ENCODE results near the gene KATNIP. TPM values are rescaled to one million over a fixed set of nuclear protein-coding genes. Genes with fewer than 3 reads are reported as not detected.

The KATNIP gene
- total and polyA plus RNA-seq, 9 of the 15 experiments (the other 6 are each of a cell fraction or from before 2014, with no cell fraction given): 1.7 to 13.2 (median 8.0) TPM

DNA sequence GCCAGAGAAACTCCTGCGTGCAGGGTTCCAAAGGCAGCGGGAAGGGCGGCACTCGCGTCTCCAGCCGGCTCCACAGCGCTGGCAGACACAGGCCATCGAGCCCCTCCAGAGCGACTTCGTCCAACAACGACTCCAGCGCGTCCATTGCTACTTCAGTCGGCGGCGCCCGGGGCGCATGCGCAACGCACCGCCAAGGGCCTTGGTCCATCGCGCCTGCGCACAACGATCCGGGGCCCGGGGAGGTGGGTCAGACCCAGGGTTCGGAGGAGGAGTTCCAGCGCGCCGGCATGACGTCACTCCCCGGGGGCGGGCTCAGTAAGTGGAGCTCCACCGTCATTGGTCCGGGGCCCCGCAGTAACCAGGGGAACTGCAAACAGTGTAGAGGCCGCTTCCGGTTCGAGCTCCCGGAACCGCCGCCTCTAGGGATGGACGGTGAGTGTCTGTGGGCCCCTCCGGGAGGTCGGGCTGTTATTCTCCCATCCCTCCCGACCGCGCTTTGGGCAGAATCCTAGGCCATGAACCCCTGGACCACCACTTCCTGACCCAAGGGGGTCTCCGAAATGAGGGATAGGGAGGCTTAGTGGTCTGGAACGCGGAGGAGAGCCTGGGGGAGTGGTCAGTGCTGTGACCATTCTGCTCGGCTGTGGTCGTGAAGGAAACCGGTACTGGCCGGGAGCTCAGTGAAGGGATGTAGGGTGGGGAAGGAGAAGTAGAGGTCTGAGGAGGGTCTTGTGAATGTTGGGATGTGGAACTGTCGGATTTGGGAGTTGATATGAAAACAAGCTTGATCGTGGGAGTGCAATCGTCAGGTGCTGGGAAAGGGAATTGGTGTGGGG lies at the start of gene KATNIP, which contains the start of gene GTF3C1 (continued):
- TF ChIP-seq, protein P1, sequence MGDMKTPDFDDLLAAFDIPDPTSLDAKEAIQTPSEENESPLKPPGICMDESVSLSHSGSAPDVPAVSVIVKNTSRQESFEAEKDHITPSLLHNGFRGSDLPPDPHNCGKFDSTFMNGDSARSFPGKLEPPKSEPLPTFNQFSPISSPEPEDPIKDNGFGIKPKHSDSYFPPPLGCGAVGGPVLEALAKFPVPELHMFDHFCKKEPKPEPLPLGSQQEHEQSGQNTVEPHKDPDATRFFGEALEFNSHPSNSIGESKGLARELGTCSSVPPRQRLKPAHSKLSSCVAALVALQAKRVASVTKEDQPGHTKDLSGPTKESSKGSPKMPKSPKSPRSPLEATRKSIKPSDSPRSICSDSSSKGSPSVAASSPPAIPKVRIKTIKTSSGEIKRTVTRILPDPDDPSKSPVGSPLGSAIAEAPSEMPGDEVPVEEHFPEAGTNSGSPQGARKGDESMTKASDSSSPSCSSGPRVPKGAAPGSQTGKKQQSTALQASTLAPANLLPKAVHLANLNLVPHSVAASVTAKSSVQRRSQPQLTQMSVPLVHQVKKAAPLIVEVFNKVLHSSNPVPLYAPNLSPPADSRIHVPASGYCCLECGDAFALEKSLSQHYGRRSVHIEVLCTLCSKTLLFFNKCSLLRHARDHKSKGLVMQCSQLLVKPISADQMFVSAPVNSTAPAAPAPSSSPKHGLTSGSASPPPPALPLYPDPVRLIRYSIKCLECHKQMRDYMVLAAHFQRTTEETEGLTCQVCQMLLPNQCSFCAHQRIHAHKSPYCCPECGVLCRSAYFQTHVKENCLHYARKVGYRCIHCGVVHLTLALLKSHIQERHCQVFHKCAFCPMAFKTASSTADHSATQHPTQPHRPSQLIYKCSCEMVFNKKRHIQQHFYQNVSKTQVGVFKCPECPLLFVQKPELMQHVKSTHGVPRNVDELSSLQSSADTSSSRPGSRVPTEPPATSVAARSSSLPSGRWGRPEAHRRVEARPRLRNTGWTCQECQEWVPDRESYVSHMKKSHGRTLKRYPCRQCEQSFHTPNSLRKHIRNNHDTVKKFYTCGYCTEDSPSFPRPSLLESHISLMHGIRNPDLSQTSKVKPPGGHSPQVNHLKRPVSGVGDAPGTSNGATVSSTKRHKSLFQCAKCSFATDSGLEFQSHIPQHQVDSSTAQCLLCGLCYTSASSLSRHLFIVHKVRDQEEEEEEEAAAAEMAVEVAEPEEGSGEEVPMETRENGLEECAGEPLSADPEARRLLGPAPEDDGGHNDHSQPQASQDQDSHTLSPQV (IDR thresholded peaks at IDR 0.05): no peak
- TF ChIP-seq, protein P2, sequence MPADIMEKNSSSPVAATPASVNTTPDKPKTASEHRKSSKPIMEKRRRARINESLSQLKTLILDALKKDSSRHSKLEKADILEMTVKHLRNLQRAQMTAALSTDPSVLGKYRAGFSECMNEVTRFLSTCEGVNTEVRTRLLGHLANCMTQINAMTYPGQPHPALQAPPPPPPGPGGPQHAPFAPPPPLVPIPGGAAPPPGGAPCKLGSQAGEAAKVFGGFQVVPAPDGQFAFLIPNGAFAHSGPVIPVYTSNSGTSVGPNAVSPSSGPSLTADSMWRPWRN (IDR thresholded peaks at IDR 0.05; ENCODE audit: low read depth): no peak
- TF ChIP-seq TCFL5 (CRISPR knock-in tag; conservative IDR thresholded peaks at IDR 0.05): no peak
- TF ChIP-seq, protein P3, sequence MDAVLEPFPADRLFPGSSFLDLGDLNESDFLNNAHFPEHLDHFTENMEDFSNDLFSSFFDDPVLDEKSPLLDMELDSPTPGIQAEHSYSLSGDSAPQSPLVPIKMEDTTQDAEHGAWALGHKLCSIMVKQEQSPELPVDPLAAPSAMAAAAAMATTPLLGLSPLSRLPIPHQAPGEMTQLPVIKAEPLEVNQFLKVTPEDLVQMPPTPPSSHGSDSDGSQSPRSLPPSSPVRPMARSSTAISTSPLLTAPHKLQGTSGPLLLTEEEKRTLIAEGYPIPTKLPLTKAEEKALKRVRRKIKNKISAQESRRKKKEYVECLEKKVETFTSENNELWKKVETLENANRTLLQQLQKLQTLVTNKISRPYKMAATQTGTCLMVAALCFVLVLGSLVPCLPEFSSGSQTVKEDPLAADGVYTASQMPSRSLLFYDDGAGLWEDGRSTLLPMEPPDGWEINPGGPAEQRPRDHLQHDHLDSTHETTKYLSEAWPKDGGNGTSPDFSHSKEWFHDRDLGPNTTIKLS (IDR thresholded peaks at IDR 0.05; ENCODE audit: borderline replicate concordance, low read depth): no peak
- no peak for TF ChIP-seq SMARCC2 (IDR thresholded peaks at IDR 0.05; ENCODE audit: low read depth)
- TF ChIP-seq SIN3A (IDR thresholded peaks at IDR 0.05; ENCODE audit: borderline replicate concordance in 2 of 2, control insufficient read depth in 1 of 2, low read depth in 2 of 2, low read length in 2 of 2): peak; percentile 29 to 60; a peak in 2 of 4 replicates
- TF ChIP-seq ZKSCAN1 (IDR thresholded peaks at IDR 0.05; ENCODE audit: low read depth, low read length): no peak
- TF ChIP-seq, protein P4, sequence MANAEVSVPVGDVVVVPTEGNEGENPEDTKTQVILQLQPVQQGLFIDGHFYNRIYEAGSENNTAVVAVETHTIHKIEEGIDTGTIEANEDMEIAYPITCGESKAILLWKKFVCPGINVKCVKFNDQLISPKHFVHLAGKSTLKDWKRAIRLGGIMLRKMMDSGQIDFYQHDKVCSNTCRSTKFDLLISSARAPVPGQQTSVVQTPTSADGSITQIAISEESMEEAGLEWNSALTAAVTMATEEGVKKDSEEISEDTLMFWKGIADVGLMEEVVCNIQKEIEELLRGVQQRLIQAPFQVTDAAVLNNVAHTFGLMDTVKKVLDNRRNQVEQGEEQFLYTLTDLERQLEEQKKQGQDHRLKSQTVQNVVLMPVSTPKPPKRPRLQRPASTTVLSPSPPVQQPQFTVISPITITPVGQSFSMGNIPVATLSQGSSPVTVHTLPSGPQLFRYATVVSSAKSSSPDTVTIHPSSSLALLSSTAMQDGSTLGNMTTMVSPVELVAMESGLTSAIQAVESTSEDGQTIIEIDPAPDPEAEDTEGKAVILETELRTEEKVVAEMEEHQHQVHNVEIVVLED (CRISPR knock-in tag; IDR thresholded peaks at IDR 0.05): peak; percentile 28; the same call in 1 of the 2 replicates
- TF ChIP-seq, protein P5, sequence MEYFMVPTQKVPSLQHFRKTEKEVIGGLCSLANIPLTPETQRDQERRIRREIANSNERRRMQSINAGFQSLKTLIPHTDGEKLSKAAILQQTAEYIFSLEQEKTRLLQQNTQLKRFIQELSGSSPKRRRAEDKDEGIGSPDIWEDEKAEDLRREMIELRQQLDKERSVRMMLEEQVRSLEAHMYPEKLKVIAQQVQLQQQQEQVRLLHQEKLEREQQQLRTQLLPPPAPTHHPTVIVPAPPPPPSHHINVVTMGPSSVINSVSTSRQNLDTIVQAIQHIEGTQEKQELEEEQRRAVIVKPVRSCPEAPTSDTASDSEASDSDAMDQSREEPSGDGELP (CRISPR knock-in tag; IDR thresholded peaks at IDR 0.05; ENCODE audit: borderline replicate concordance): no peak; the same call in 1 of the 2 replicates
- no peak for TF ChIP-seq ZNF785 (CRISPR knock-in tag; IDR thresholded peaks at IDR 0.05)
- TF ChIP-seq, protein P6, sequence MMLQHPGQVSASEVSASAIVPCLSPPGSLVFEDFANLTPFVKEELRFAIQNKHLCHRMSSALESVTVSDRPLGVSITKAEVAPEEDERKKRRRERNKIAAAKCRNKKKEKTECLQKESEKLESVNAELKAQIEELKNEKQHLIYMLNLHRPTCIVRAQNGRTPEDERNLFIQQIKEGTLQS (IDR thresholded peaks at IDR 0.05): peak; percentile 100
- TF ChIP-seq, protein P6 (CRISPR knock-in tag; conservative IDR thresholded peaks at IDR 0.05): no peak

Measured in K562 (cell line).